Suprapubic skin (tissue), 4 donors: Measurements from ENCODE around the gene ARAP2. TPM values are rescaled to one million over a fixed set of nuclear protein-coding genes. Genes with fewer than 3 reads are reported as not detected.

Source experiments
- DNase-seq, 2 donors: peaks; one replicate each; pipeline ENCODE4 v3.0.0-alpha.2; 2019; ENCODE audit warnings: low spot score in 2 of 2
- H3K27ac ChIP-seq: fragments of 200-600 bp; sonication (generic); one replicate; pipeline ENCODE4 v1.5.1; 2019
- H3K27me3 ChIP-seq: fragments of 200-600 bp; sonication (generic); one replicate; pipeline ENCODE4 v1.5.1; 2019
- H3K36me3 ChIP-seq: fragments of 200-600 bp; sonication (generic); one replicate; pipeline ENCODE4 v1.5.1; 2019
- H3K4me1 ChIP-seq: fragments of 200-600 bp; sonication (generic); one replicate; pipeline ENCODE4 v1.5.1; 2019
- H3K4me3 ChIP-seq: fragments of 200-600 bp; sonication (generic); one replicate; pipeline ENCODE4 v1.5.1; 2019; ENCODE audit warnings: mild to moderate bottlenecking
- H3K9me3 ChIP-seq: fragments of 200-600 bp; sonication (generic); one replicate; pipeline ENCODE4 v1.5.1; 2019
- CTCF ChIP-seq, 2 donors: fragments of 200-600 bp in 1 of 2; fragments of 450-650 bp in 1 of 2; sonication (generic) in 1 of 2; IDR thresholded peaks; one replicate each; pipeline ENCODE4 v1.5.1; 2016 to 2019; ENCODE audit warnings: antibody characterized with exemption in 2 of 2, mild to moderate bottlenecking in 1 of 2, moderate library complexity in 1 of 2
- EP300 ChIP-seq: sonication (generic); formaldehyde crosslinking; IDR thresholded peaks from one replicate; pipeline ENCODE4 v1.6.1; 2017; ENCODE audit warnings: antibody characterized with exemption
- POLR2A ChIP-seq, 2 donors: fragments of 450-650 bp; IDR thresholded peaks; one replicate each; pipeline ENCODE4 v1.6.1; 2017; ENCODE audit warnings: antibody characterized with exemption in 2 of 2, mild to moderate bottlenecking in 2 of 2, moderate library complexity in 2 of 2
- POLR2AphosphoS5 ChIP-seq, 3 donors: sonication (generic); formaldehyde crosslinking; IDR thresholded peaks; one replicate each; pipeline ENCODE4 v1.6.1; 2017; ENCODE audit warnings: antibody characterized with exemption in 3 of 3
- WGBS: methylation state at CpG from one replicate; pipeline ENCODE4 v1.1.5; 2018; 5-methylcytosine and 5-hydroxymethylcytosine counted together
- total RNA-seq, 4 donors: library from RNA; depleted of rRNA; stranded (reverse); fragments of >200 nt; gene quantifications; one replicate each; pipeline ENCODE4 v1.1.0, GENCODE V29; 2016

ARAP2 gene
- total RNA-seq, 4 donors from 2014 or later = 88.2 to 203 (median 117) TPM

GRCh38 chr4:36278789-36279188, 34.5 kb upstream of the ARAP2 start:
- Histone ChIP-seq H3K27ac (no peak overlapping the region), H3K36me3 (no peaks in the 10 kb centered on the region), H3K27me3 (no peaks in the 10 kb centered on the region), H3K4me1 (peaks cover 12% of the 10 kb centered on the region), H3K9me3 (no peaks in the 10 kb centered on the region), H3K4me3 (no peak overlapping the region)
- TF ChIP-seq POLR2AphosphoS5 (IDR thresholded peaks at IDR 0.05) = no peak
- no peak for TF ChIP-seq POLR2A (IDR thresholded peaks at IDR 0.05)
- TF ChIP-seq CTCF (IDR thresholded peaks at IDR 0.05) = no peak
- no peak for TF ChIP-seq EP300
- DNase-seq = no peak
- WGBS = 58% methylated on average over 2 of the region's 2 CpGs

GRCh38 chr4:36277533-36277932, 33.2 kb upstream of the ARAP2 start:
- WGBS = 85% methylated on average over 4 of the region's 4 CpGs
- Histone ChIP-seq H3K36me3 (no peaks in the 10 kb centered on the region), H3K4me3 (no peak overlapping the region), H3K27ac (no peak overlapping the region), H3K27me3 (no peaks in the 10 kb centered on the region), H3K4me1 (peaks cover 12% of the 10 kb centered on the region), H3K9me3 (no peaks in the 10 kb centered on the region)
- DNase-seq = no peak
- TF ChIP-seq EP300 (no peak), POLR2AphosphoS5 (IDR thresholded peaks at IDR 0.05) (no peak), POLR2A (IDR thresholded peaks at IDR 0.05) (no peak), CTCF (IDR thresholded peaks at IDR 0.05) (no peak)

- WGBS = 64% methylated on average over 4 of the region's 4 CpGs
- H3K27ac ChIP-seq = no peak overlapping the region
- no peak for TF ChIP-seq POLR2A (IDR thresholded peaks at IDR 0.05)
- TF ChIP-seq CTCF (IDR thresholded peaks at IDR 0.05) = no peak
- TF ChIP-seq EP300 = no peak
- no peak for TF ChIP-seq POLR2AphosphoS5 (IDR thresholded peaks at IDR 0.05)
- no peak overlapping the region for H3K4me3 ChIP-seq
- H3K27me3 ChIP-seq = no peaks in the 10 kb centered on the region
- H3K36me3 ChIP-seq = no peaks in the 10 kb centered on the region
- no peaks in the 10 kb centered on the region for H3K9me3 ChIP-seq
- DNase-seq = no peak
- peaks cover 5% of the 10 kb centered on the region for H3K4me1 ChIP-seq
Observed at GRCh38 chr4:36274158-36274557, 29.8 kb upstream of the ARAP2 start.

- H3K36me3 ChIP-seq = no peaks in the 10 kb centered on the region
- no peak overlapping the region for H3K4me3 ChIP-seq
- H3K9me3 ChIP-seq = no peaks in the 10 kb centered on the region
- DNase-seq = no peak
- 82% methylated on average over 4 of the region's 4 CpGs for WGBS
- H3K4me1 ChIP-seq = peaks cover 5% of the 10 kb centered on the region
- no peaks in the 10 kb centered on the region for H3K27me3 ChIP-seq
- no peak overlapping the region for H3K27ac ChIP-seq
- TF ChIP-seq CTCF (IDR thresholded peaks at IDR 0.05) (no peak), POLR2AphosphoS5 (IDR thresholded peaks at IDR 0.05) (no peak), EP300 (no peak), POLR2A (IDR thresholded peaks at IDR 0.05) (no peak)
Observed at GRCh38 chr4:36273276-36273675, 29.0 kb upstream of the ARAP2 start.

- 75% methylated on average over 5 of the region's 5 CpGs for WGBS
- H3K36me3 ChIP-seq = no peaks in the 10 kb centered on the region
- no peak overlapping the region for H3K4me3 ChIP-seq
- H3K27ac ChIP-seq = no peak overlapping the region
- H3K9me3 ChIP-seq = no peaks in the 10 kb centered on the region
- H3K27me3 ChIP-seq = no peaks in the 10 kb centered on the region
- H3K4me1 ChIP-seq = peaks cover 8% of the 10 kb centered on the region
- DNase-seq = no peak
- TF ChIP-seq EP300 = no peak
- TF ChIP-seq CTCF (IDR thresholded peaks at IDR 0.05) = no peak
- no peak for TF ChIP-seq POLR2AphosphoS5 (IDR thresholded peaks at IDR 0.05)
- no peak for TF ChIP-seq POLR2A (IDR thresholded peaks at IDR 0.05)
Observed at GRCh38 chr4:36269533-36270173, 25.3 kb upstream of the ARAP2 start.
